NCI-H187 (cell line): ENCODE measurements around the gene NKAIN4.

Experiments used
- DNase-seq, 2 experiments: peaks; one replicate each; lab custom pipeline; 2025; lab: John Stamatoyannopoulos, UW

Gene NKAIN4

GRCh38 chr20:63273635-63274380, 19.5 kb upstream of the NKAIN4 start:
- no peak for DNase-seq

- no peak for DNase-seq
Measured at GRCh38 chr20:63273059-63273579, 18.9 kb upstream of the NKAIN4 start.

GRCh38 chr20:63272105-63273058, 18.1 kb upstream of the NKAIN4 start, which contains the start of gene ARFGAP1:
Gene ARFGAP1 (plus strand): TSS chr20:63272813. CDS start chr20:63275581, 2,768 bp downstream.
- DNase-seq: peak; percentile 44 to 86

GRCh38 chr20:63270606-63271325, 16.5 kb upstream of the NKAIN4 start:
- DNase-seq: no peak

GRCh38 chr20:63269724-63270123, 15.5 kb upstream of the NKAIN4 start:
- no peak for DNase-seq

GRCh38 chr20:63268671-63269439, 14.6 kb upstream of the NKAIN4 start:
- no peak for DNase-seq

GRCh38 chr20:63268256-63268655, 14.0 kb upstream of the NKAIN4 start:
- DNase-seq: no peak

GRCh38 chr20:63267691-63268090, 13.4 kb upstream of the NKAIN4 start:
- no peak for DNase-seq

GRCh38 chr20:63265891-63266515, 11.7 kb upstream of the NKAIN4 start:
- DNase-seq: no peak

GRCh38 chr20:63264519-63264918, 10.3 kb upstream of the NKAIN4 start:
- no peak for DNase-seq

GRCh38 chr20:63264000-63264399, 9.7 kb upstream of the NKAIN4 start:
- DNase-seq: no peak

GRCh38 chr20:63262836-63263235, 8.6 kb upstream of the NKAIN4 start:
- no peak for DNase-seq

GRCh38 chr20:63261795-63262528, 7.7 kb upstream of the NKAIN4 start:
- no peak for DNase-seq

GRCh38 chr20:63261060-63261794, 7.0 kb upstream of the NKAIN4 start:
- no peak for DNase-seq

- no peak for DNase-seq
Measured at GRCh38 chr20:63260521-63260920, 6.3 kb upstream of the NKAIN4 start.

- no peak for DNase-seq
Measured at GRCh38 chr20:63259734-63260460, 5.6 kb upstream of the NKAIN4 start.

GRCh38 chr20:63258781-63259180, 4.5 kb upstream of the NKAIN4 start:
- no peak for DNase-seq

GRCh38 chr20:63257629-63258028, 3.4 kb upstream of the NKAIN4 start:
- DNase-seq: no peak

GRCh38 chr20:63256954-63257353, 2.7 kb upstream of the NKAIN4 start:
- no peak for DNase-seq
